Mammary epithelial cell (primary cell): ENCODE results near the gene PNKD.

Source experiments
- CTCF ChIP-seq, 2 donors: IDR thresholded peaks in 1 of 2; conservative IDR thresholded peaks in 1 of 2; 2 replicates each; pipeline ENCODE4 v1.5.1; 2011 to 2012; ENCODE audit warnings: inconsistent platforms in 2 of 2, low read length in 2 of 2, mild to moderate bottlenecking in 2 of 2, control low read depth in 1 of 2, low read depth in 1 of 2; ENCODE audit not compliant: insufficient read depth in 1 of 2; ENCODE audit errors: extremely low read depth in 1 of 2
- EZH2 ChIP-seq: IDR thresholded peaks from 2 replicates; pipeline ENCODE4 v1.6.1; 2012; ENCODE audit warnings: low read length, inconsistent platforms, borderline replicate concordance

GRCh38 chr2:218277921-218278320, 7.6 kb downstream of the PNKD start:
- TF ChIP-seq EZH2 = no peak
- no peak for TF ChIP-seq CTCF (conservative IDR thresholded peaks at IDR 0.05 in 1 of 2, IDR thresholded peaks at IDR 0.05 in 1 of 2; ENCODE audit: extremely low read depth in 1 of 2, insufficient read depth in 1 of 2, low read depth in 1 of 2, low read length in 2 of 2)
